ENCODE measurements around the gene ZMYM2. TPM values are rescaled to one million over a fixed set of nuclear protein-coding genes. Genes with fewer than 3 reads are reported as not detected.
"Not testable (repeated sequence)": the region's sequence is repeated elsewhere in the genome, so short reads cannot be mapped to it uniquely, and the experiment has no call there.

ZMYM2 gene
- total RNA-seq, 1 experiment from 2014 or later: 39.1 TPM

DNA sequence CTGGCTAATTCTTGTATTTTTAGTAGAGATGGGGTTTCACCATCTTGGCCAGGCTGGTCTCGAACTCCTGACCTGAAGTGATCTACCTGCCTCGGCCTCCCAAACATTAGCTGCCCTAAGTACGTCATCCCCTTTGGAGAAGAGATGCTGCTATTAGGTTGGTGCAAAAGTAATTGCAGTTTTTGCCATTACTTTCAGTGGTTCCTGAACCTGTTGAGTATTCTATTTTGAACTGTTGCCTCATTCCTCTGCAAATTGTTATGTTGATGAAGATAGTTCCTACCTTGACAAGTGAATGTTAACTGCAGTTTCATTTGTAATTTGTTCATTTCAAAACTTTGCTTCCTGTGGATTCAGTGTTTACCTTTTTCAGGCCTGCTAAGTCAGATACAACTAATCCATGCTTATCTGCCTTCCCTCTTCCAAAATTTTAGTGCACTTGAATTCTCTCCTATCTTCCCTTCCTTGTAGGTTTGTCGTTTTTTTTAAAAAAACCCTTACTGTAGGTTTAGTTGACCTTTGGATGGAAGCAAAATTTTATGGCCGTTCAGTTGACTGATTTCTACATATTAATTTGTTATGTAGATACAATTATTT is 24.0 kb downstream of the ZMYM2 start:
- no peak for DNase-seq (ENCODE audit: low read depth)

DNA sequence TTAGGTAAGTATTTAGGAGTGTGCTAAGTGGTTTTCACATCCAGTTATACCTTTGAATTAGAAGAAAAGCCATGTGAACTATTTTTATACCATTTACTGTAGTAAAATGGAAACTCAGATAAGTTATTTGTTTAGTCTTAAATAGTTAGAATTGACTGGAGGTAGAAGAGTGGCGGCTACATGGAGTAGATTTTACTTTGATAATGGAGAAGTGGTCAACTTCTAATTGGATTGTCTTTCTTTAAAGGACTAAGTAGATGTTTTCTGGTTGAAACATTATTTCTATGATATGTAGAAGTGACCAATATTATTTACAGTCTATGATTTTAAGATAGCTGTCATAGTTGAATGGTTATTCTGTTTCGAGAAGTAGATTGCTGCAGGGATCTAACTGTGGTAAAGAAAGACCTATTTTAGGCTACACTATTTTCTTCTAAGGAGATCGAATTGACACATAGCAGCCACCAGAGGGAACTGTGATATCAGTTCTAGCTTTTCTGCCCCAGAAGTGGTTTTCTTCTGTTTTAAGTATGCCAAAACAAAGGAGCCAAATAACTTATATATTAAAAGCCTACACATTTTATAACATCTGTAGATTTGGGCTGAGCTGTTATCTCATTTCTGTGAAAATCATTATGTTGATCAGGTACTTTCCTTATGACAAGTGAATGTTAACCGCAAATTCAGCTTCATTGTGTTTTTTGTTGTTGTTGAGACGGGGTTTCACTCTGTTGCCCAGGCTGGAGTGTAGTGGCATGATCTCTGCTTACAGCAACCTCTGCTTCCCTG is 26.1 kb downstream of the ZMYM2 start:
- DNase-seq (ENCODE audit: low read depth): peak; percentile 45

DNA sequence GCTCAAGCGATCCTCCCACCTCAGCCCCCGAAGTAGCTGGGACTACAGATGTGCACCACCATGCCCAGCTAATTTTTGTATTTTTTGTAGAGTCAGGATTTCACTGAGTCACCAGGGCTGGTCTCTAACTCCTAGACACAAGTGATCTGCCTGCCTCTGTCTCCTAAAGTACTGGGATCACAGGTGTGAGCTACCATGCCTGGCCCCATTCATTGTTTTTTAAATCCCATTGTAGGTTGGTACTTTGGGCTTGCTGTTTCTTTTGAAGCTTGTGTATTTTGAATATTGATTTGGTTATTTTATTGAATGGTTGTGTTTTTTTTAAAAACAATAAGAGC is 26.7 kb downstream of the ZMYM2 start:
- no peak for DNase-seq (ENCODE audit: low read depth)

DNA sequence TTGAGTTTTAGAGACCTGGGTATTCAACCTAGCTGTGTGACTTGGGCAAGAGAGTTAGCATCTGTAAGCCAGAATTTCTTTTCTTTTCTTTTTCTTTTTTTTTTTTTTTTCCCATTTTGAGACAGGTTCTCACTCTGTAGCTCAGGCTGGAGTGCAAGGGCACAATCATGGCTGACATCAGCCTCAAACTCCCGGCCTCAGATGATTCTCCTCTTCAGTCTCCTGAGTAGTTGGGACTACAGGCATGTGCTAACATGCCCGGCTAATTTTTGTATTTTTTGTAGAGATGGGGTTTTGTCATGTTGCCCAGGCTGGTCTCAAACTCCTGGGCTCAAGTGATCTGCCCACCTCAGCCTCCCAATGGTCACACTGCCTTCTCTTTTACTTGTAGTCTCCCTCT is 33.0 kb downstream of the ZMYM2 start:
- no peak for DNase-seq (ENCODE audit: low read depth)

DNA sequence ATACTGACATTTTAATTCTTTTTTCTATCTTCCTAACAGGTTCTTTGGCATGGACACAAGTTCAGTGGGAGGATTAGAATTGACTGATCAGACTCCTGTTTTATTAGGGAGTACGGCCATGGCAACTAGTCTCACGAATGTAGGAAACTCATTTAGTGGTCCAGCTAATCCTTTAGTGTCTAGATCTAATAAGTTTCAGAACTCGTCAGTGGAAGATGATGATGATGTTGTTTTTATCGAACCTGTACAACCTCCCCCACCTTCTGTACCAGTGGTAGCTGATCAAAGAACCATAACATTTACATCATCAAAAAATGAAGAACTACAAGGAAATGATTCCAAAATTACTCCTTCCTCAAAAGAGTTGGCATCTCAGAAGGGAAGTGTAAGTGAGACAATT is 34.5 kb downstream of the ZMYM2 start:
- DNase-seq (ENCODE audit: low read depth): no peak

DNA sequence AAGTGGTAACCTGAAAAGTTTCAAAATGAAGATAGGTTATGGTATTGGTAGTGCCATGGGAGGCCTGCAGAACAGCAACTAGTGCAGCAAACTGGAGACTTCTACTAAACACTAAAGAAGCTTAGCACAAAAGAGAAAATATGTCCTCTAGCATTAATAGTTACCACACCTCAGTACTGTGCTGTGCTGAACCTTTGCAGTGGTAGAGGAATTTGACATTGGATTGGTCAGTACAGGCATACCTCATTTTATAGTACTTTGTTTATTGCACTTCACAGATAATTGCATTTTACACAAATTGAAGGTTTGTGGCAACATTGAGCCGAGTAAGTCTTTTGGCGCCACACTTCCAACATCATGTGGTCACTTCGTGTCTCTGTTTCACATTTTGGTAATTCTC is 40.4 kb downstream of the ZMYM2 start:
- no peak for DNase-seq (ENCODE audit: low read depth)

DNA sequence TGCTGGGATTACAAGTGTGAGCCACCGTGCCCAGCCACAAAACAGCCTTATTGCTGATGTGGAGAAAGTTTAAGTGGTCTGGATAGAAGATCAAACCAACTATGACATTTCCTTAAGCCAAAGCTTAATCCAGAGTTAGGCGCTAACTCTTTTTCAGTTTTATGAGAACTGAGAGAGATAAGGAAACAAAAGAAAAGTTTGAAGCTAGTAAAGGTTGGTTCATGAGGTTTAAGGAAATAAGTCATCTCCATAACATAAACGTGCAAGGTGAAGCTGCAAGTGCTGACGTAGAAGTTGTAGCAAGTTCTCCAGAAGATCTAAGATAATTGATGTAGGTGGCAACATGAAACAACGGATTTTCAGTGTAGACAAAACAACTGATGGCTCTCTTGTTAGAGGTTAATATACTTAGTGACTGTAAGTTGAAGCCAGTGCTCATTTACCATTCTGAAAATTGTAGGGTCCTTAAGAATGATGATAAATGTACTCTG is 41.6 kb downstream of the ZMYM2 start:
- DNase-seq (ENCODE audit: low read depth): no peak

DNA sequence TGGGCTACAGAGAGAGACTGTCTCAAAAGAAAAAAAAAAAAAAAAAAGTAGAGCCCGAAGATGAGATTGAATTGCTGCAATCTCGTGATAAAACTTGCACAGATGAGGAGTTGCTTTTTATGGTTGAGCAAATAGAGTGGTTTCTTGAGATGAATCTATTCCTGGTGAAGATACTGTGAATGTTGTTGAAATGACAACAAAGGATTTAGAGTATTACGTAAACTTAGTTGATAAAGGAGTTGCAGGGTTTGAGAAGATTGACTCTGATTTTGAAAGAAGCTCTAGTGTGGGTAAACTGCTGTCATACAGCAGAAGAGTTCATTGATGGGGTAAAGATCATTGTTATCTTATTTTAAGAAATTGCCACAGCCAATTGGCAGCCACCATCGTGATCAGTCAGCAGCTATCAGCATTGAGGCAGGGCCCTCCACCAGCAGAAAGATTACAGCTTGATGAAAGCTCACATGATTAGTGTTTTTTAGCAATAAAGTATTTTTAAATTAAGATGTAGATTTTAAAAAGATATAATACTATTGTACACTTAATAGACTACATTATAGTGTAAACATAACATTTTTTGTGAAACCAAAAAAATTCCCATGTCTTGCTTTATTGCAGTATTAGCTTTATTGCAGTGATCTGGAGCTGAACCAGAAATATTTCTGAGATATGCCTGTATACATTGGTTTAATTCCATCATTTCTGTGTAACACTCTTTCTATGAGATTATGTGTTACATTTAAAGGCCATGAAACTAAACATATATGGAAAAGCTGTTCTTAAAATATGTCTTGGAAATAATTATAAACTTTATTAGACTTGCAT is 43.1 kb downstream of the ZMYM2 start:
- DNase-seq (ENCODE audit: low read depth): no peak

DNA sequence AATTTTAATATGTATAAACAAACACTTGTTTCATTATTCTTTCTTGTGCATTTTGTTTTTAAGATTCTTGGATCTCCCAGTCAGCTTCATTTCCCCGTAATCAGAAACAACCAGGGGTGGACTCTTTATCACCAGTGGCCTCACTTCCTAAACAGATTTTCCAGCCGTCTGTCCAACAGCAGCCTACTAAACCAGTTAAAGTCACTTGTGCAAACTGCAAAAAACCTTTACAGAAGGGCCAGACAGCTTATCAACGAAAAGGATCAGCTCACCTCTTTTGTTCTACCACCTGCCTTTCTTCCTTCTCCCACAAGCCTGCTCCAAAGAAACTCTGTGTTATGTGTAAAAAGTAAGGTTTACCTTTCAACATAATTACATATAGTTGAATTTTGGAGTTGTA is 44.3 kb downstream of the ZMYM2 start:
- DNase-seq (ENCODE audit: low read depth): no peak

DNA sequence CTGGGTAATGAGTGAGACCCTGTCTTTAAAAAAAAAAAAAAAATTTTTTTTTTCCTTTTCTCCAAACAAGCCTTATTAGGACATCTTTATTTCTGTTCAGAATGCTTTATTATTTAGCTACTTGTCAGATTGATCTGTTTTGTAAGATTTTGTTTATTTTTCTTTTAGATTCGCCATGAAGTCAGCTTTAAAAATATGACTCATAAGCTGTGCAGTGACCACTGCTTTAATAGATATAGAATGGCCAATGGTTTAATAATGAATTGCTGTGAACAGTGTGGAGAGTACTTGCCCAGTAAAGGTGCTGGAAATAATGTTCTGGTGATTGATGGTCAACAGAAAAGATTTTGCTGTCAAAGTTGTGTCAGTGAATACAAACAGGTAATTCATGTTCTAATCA is 47.7 kb downstream of the ZMYM2 start:
- peak; percentile 38 for DNase-seq (ENCODE audit: low read depth)

DNA sequence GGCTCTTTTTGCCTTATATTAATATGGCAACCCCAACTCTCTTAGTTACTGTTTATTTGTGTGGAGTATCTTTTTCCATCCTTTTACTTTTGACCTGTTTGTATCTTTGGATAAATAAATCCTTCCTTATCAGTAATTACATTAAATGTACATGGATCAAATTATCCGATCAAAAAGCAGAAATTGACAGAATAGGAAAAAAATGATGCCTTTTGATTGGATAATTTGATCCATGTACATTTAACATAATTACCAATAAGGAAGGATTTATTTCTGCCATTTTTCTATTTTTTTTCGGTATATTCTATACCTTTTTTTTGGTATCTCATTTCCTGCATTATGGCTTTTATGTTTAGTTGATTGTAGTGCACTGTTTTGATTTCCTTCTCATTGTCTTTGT is 57.2 kb downstream of the ZMYM2 start:
- no peak for DNase-seq (ENCODE audit: low read depth)

DNA sequence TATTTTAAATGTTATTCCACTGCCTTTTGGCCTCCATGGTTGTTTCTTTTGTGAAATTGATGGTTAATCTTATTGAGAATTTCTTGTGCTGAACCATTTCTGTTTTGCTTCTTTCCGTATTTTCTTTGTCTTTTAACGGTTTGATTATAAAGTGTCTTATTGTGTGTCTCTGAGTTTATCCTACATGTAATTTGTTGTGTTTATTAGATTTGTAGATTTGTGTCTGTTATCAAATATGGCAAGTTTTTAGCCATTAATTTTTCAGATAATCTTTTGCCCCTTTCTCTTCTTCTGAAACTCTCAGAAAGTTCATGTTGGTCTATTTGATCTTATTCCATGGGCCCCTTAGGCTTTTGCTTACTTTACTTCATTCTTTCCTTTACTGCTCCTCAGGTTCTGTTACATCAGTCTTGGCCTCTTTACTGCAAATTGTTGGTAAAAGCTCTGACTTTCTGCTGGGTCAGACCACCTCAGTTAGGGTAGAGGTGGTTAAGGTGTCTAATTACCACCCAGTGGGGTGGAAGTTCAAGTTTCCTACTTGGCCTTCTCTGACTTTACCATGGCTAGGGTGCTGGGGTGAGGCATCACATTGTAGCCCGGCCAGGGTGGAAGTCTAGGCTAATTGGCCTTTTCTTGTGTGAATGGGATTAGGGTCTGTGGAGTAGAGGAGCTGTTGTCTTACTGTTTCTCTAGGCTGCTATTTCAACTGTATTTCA is 58.3 kb downstream of the ZMYM2 start:
- DNase-seq (ENCODE audit: low read depth): no peak

DNA sequence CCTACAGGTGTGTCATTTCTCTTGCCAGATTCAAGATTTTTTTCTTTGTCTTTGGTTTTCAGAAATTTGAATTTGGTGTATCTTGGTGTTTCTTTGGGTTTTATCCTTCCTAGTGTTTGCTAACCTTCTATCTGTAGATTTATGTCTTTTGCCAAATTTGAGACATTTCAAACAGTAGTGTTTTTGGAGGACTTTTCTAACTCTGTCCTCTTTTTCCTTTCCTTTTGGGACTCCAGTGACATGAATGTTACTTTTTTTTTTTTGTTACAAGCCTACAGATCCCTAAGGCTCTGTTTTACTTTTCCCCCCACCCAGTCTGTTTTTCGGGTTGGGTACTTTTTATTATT is 58.8 kb downstream of the ZMYM2 start:
- no peak for DNase-seq (ENCODE audit: low read depth)

DNA sequence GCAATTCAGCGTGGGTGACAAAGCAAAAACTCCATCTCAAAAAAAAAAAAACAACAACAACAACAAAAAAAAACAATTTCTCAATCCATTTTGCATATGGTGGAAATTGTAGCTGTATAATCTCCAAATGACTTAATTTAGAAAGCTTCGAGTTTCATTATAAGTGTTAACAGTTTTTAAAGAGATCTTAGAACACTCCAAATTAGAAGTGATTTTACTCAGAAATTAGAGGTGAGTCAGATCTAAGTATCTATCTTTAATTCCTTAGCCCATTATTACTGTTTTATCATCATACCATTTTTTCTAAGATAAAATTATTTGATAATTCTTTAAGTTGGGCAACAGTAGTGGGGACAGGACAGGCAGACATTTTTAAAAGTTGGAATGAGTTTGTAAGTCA is 60.5 kb downstream of the ZMYM2 start:
- no peak for DNase-seq (ENCODE audit: low read depth)

DNA sequence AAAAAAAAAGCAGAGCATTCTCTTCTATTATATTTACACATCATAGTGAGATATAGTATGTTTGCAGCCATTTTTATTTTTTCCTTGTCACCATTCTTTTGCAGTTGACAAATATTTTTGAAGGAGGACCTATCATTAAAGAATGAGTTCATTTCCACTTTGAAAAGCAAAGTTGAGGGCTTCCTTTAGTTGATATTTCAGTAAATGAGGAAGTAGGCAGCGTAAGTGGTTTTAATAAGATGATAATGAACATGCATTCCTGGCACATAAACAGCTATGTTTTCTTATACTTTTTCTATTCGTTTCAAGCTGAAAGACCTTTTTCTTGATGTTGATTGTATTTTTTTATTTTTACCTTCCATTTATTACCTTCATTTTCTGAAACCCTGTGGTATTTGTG is 66.2 kb downstream of the ZMYM2 start:
- no peak for DNase-seq (ENCODE audit: low read depth)

DNA sequence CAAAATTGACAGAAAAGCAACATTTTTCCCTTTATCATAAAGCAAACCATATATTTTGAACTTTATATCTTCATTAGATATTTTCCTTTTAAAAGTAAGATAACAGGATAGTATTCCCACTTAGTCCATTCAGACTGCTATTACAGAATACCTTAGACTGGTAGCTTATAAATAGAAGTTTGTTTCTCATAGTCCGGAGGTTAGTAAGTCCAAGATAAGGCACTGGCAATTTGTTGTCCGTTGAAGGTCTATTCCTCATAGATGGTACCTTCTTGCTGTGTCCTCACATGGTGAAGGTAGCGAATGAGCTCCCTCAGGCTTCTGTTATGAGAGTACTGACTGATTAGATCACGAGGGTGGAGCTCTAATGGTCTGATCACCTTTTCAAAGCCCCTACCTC is 70.4 kb downstream of the ZMYM2 start:
- no peak for DNase-seq (ENCODE audit: low read depth)

DNA sequence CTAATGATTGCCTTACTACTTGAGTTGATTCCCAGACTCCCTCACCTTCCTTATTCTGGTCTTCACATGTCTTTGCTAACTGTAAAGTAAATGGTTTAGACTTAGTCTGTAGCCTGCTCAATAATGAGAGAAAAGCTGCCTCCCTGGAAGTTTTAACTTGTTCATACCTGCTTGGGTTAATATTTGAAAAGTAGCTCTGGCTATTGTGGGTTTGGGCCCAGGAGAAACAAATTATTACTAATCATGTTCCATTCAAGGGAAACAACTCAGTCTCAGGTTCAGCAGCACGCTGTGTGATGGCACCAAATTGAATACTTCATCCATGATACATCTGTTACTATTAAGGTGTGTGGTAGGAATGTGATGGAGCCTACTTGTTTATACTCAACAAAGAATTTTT is 75.0 kb downstream of the ZMYM2 start:
- DNase-seq (ENCODE audit: low read depth): no peak

DNA sequence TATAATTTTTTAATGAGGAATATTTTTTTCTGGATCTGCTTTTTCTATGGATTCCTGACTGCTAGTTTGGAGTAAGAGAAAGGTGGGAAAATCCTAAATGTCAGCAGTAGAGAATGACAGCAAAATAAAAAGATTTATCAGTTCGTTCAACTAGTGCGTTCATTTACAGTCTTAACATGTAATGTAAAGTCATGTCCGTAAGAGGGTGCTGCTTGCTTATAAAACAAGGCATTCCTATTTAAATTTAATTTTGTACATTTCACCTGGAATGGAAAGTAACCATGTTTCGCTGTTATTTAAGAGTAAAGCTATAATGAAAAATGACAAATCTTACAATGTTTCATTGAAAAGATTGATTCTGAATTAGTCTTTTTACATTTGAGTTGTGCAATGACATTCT is 76.6 kb downstream of the ZMYM2 start:
- peak; percentile 5 for DNase-seq (ENCODE audit: low read depth)

DNA sequence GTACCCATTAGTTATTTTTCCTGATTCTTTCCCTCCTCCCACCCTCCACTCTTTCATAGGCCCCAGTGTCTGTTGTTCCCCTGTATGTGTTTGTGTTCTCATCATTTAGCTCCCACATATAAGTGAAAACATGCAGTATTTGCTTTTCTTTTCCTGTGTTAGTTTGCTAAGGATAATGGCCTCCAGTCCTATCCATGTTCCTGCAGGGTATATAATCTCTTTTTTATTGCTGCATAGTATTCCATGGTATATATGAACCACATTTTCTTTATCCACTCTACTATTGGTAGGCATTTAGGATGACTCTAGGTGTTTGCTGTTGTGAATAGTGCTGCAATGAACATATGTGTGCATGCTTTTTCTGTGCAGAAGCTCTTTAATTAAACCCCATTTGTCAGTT is 79.4 kb downstream of the ZMYM2 start:
- no peak for DNase-seq (ENCODE audit: low read depth)

DNA sequence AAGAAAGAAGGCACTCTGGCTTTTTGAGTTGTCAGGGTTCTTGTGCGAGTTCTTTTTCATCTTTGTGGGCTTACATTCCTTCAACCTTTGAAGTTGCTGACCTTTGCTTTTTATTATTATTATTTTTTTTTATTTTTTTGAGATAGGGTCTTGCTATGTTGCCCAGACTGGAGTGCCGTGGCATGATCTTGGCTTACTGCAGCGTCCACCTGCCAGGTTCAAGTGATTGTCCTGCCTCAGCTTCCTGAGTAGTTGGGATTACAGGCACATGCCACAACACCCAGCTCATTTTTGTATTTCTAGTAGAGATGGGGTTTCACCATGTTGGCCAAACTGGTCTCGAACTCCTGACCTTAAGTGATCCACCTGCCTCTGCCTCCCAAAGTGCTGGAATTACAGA is 84.1 kb downstream of the ZMYM2 start:
- not testable (repeated sequence) for DNase-seq (ENCODE audit: low read depth)

DNA sequence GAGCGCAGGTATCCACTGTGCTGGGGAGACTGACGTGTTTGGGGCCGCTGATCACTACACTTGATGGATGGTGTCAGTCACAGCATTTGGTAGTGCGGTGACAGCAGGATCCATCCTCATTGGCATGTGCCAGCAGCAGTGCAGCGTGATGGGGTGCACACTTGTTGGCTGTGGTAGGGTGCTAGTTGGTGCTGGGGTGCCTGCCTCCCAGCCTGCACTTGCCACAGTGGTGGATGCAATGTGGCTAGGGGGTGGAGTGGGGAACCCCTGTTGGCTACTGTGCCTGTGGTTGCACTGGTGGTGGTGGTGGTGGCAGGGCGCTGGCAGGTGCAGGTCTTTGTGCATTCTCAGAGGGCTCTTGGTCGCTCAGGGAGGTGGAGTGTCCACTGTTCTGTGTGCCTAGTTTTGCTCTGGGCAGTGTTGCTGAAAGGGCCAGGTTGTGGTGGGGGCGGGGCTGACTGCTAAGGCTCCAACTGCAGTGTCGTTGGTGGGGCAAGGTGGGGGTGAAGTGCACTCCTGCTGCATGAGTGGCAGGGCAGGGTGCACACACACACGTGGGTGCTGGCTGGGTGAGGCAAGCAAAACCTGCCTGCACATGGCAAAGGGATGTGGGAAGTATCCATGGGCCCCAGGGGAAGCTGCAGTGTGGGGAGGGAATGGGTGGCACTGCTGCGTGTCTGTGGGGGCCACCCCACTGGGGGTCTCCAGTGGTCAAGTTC is 84.8 kb downstream of the ZMYM2 start:
- DNase-seq (ENCODE audit: low read depth): no peak

All from LHCN-M2 (cell line).